ENCODE measurements around the gene LSR. TPM values are rescaled to one million over a fixed set of nuclear protein-coding genes. Genes with fewer than 3 reads are reported as not detected.

The LSR gene
- total RNA-seq, 1 experiment from 2014 or later = 152 TPM

- no peaks in the 10 kb centered on the region for H3K9me3 Mint-ChIP-seq
- H3K27me3 ChIP-seq (ENCODE audit: insufficient read depth, low read length) = no peaks in the 10 kb centered on the region
- no peaks in the 10 kb centered on the region for H3K9me3 ChIP-seq (ENCODE audit: control insufficient read depth, low read depth, low read length)
- H3K4me1 Mint-ChIP-seq = no peaks in the 10 kb centered on the region
- no peak overlapping the region for H4K8ac ChIP-seq (replicated peaks; ENCODE audit: insufficient read length, low read depth, low read length)
- H3K9ac ChIP-seq (ENCODE audit: extremely low read depth, insufficient read length, low read length) = no peak overlapping the region
- TF ChIP-seq CTCF (conservative IDR thresholded peaks at IDR 0.05) = no peak
- no peak for DNase-seq
- no peaks in the 10 kb centered on the region for H3K23me2 ChIP-seq (ENCODE audit: insufficient read length, low read depth, low read length, poor library complexity, severe bottlenecking)
- H2BK120ac ChIP-seq (ENCODE audit: low read depth, low read length, poor library complexity, severe bottlenecking) = no peak overlapping the region
- no peak overlapping the region for H3K56ac ChIP-seq (ENCODE audit: insufficient read length, low read depth, low read length)
- H3K23ac ChIP-seq (ENCODE audit: insufficient read length, low read depth, low read length) = no peak overlapping the region
- no peak overlapping the region for H3K4ac ChIP-seq (ENCODE audit: low read depth, low read length)
- H3K79me2 ChIP-seq (ENCODE audit: insufficient read depth, low read length) = no peaks in the 10 kb centered on the region
- H3K18ac ChIP-seq (ENCODE audit: insufficient read length, low read depth, low read length) = no peak overlapping the region
- no peak overlapping the region for H2AFZ ChIP-seq (ENCODE audit: low read length)
- no peak overlapping the region for H3K27ac Mint-ChIP-seq
- H3K14ac ChIP-seq (ENCODE audit: insufficient read depth, low read length) = no peak overlapping the region
- no peak overlapping the region for H3K4me2 ChIP-seq (ENCODE audit: insufficient read depth, insufficient read length, low read length)
- H2AK5ac ChIP-seq (ENCODE audit: insufficient read length, low read length) = no peak overlapping the region
- no peak overlapping the region for H2BK12ac ChIP-seq (ENCODE audit: insufficient read length, low read depth, low read length)
- H3K79me1 ChIP-seq (ENCODE audit: insufficient read depth, low read depth, low read length, poor library complexity, severe bottlenecking) = no peaks in the 10 kb centered on the region
- no peaks in the 10 kb centered on the region; the same call in 1 of the 2 replicates for H3K27me3 Mint-ChIP-seq (ENCODE audit: low read depth)
- H4K20me1 ChIP-seq (ENCODE audit: control insufficient read depth, insufficient read depth, insufficient read length) = no peaks in the 10 kb centered on the region
- no peak overlapping the region for H2BK20ac ChIP-seq (ENCODE audit: low read depth, low read length, poor library complexity, severe bottlenecking)
- no peaks in the 10 kb centered on the region for H3K36me3 Mint-ChIP-seq (ENCODE audit: insufficient read depth in 1 of 3, low read depth in 3 of 3)
- no peak overlapping the region for H4K5ac ChIP-seq (ENCODE audit: insufficient read length, low read depth, low read length)
- H3K4me1 ChIP-seq (ENCODE audit: insufficient read depth, low read length) = no peaks in the 10 kb centered on the region
- no peak overlapping the region for H2BK15ac ChIP-seq (ENCODE audit: low read depth, low read length)
- no peak overlapping the region for H4K91ac ChIP-seq (ENCODE audit: insufficient read length, low read depth, low read length)
- no CpG with 5 or more reads among the region's 9 CpGs for WGBS (ENCODE audit: extremely low coverage, insufficient read length, low lambda C conversion rate)
- no peak overlapping the region for H2BK5ac ChIP-seq (ENCODE audit: insufficient read length, low read length)
- no peak overlapping the region for H3K27ac ChIP-seq (ENCODE audit: insufficient read length, low read depth, low read length)
- H3K4me3 Mint-ChIP-seq = no peak overlapping the region
- H3T11ph ChIP-seq (ENCODE audit: low read length) = no peak overlapping the region
Measured at GRCh38 chr19:35315883-35316282, 67.1 kb downstream of the LSR start.
